T-helper 1 cell treated with Interleukin-12 subunit alpha and Interleukin-12 subunit beta and Interleukin-4 antibody, amounts not matched to agents 30 ng/mL and 1 ng/mL, for 36 hours (primary cell): Measurements from ENCODE around the gene ZFP90. TPM values are rescaled to one million over a fixed set of nuclear protein-coding genes. Genes with fewer than 3 reads are reported as not detected.

ENCODE experiments used
- intact Hi-C: fragments of 100-400 bp; cut with micrococcal nuclease; formaldehyde crosslinking; loops from one replicate; pipeline ENCODE4 v1.15.1; 2024
- total RNA-seq: library from RNA; stranded (reverse); gene quantifications from 2 replicates; pipeline ENCODE4 v1.2.3, GENCODE V29; 2022

ZFP90 gene
- total RNA-seq, 1 donor from 2014 or later: 30.8 TPM

DNA sequence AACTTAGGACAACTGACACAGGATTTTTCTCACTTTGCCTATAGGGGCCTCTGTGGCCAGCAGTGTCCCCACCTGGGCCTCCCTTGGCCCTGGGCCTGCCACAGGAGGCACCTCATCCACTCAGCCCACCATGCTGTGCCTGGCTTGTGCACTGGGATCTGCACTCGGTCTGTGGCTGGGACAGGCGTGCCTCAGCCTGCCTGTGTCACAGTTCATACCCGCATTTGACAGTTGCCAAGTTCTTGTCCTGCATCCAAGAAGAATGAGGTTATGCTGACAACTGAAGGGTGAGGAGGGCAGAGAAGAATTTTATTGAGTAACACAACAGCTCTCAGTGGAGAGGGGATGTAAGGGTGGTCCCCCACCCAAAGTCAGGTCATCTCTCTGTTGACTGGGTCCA lies 36.0 kb downstream of the ZFP90 start:
- intact Hi-C loops: no loop called here

- intact Hi-C loops: no loop called here
Measured at GRCh38 chr16:68577352-68577853, 38.3 kb downstream of the ZFP90 start.

DNA sequence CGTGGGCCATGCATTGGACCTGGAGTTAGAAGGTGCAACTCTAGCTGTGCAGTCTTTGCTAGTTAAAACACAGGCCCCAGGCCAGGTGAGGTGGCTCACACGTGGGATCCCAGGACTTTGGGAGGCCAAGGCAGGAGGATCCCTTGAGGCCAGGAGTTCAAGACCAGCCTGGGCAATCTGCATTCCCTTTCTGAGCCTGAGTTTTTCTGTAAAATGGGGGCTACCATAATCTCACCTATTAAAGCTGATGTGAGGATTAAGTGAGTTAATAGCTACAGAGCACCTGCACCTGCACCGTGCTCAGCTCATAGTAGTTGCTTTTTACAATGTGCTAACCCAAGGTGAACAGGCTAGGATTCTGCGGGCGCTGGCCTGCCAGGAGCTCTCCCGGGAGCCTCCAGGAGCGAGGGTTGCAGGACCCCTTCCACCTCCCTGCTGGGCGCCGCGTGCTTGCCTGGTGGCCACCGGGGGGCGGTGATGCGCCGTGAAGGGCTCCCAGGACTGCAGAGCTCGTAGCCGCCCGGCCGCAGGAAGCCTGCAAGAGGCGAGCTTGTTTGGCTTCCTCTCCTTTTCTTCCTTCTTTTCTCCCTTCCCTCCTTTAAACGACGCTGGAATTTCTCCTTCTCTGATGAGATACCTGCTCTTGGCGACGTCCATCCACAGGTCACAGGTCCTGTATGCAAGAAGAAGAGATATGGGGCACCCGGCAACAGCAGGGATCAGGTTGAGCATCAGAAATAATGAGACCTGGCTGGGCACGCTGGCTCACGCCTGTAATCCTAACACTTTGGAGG lies 51.3 kb downstream of the ZFP90 start:
- intact Hi-C loops: loop anchor here (2.0 kb wide), 2 partner anchors 210 to 534 kb away; no protein-coding TSS in a partner anchor

- intact Hi-C loops: loop anchor here (2.0 kb wide), 1 partner anchor 64 kb away; no protein-coding TSS in a partner anchor
Measured at GRCh38 chr16:68592466-68593337, 53.6 kb downstream of the ZFP90 start.

GRCh38 chr16:68596266-68596665 lies 57.2 kb downstream of the ZFP90 start:
- intact Hi-C loops: no loop called here

DNA sequence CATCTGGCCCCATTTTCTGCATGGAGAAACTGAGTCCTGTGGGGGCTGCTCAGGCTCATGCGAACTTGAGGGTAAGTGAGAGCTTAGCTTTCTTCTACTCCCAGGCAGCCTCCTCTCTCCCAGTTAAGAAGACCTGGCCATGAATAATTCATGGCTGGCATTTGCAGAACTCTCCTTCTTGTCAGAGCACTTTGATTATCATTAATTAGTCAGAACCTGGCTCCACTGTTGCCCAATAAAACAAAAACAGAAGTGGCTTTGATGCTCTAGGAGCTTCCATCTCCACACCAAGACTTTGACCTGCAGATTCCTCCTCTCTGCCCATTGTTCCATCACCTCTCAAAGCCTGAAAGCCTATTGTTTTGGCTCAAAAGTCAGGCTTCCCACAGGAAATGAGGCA lies 60.5 kb downstream of the ZFP90 start:
- intact Hi-C loops: no loop called here

GRCh38 chr16:68605746-68606145 lies 66.7 kb downstream of the ZFP90 start:
- intact Hi-C loops: no loop called here

GRCh38 chr16:68607443-68607842 lies 68.4 kb downstream of the ZFP90 start:
- intact Hi-C loops: no loop called here

DNA sequence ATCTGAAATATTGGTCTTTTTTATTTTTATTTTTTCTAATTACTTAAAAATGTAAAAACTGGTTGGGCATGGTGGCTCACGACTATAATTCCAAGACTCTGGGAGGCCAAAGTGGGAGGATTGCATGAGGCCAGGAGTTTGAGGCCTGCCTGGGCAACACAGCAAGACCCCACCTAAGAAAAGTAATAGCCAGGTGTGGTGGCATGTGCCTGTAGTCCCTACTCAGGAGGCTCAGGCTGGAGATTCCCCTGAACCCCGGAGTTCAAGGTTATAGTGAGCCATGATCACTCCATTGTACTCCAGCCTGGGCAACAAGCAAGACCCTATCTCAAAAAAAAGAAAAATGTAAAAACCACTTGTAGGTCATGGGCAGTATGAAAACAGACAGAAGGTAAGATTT lies 69.2 kb downstream of the ZFP90 start:
- intact Hi-C loops: no loop called here

DNA sequence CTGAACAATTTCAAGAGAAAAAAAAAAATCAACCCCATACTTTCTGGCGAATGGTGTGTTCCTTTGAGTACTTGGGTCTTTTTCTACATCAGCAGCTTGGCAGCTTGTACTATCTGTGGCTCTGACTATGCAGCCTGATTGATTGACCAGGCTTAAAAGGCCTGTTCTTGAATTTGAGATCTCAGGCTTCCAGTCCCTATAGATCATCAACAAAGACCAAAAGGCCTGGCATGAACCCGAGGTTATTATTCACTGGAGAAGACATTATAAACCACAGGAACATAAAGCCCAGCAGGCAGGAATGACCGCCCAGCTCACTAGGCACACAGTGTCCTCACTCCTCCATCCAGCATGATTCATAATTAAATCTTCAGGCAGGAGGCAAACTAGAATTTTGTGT lies 73.9 kb downstream of the ZFP90 start:
- intact Hi-C loops: no loop called here

GRCh38 chr16:68617734-68618133 lies 78.6 kb downstream of the ZFP90 start:
- intact Hi-C loops: no loop called here

Other genes with a start within 250 kb of the ZFP90 start
- 28.7 and 31.1 TPM in 2 replicates for gene SLC7A6OS, start 228.3 kb upstream of the ZFP90 start, total RNA-seq
- 66.4 and 77.4 TPM in 2 replicates for gene PRMT7, start 228.3 kb upstream of the ZFP90 start, total RNA-seq
- 8.8 and 9.4 TPM in 2 replicates for gene SMPD3, start 90.8 kb upstream of the ZFP90 start, total RNA-seq
- 0.44 and 0.71 TPM in 2 replicates for gene CDH3, start 106.0 kb downstream of the ZFP90 start, total RNA-seq
- gene CDH1, start 198.0 kb downstream of the ZFP90 start, total RNA-seq: 0.93 and 1.3 TPM in 2 replicates